ENCODE measurements around the gene MYO1E.

DNA sequence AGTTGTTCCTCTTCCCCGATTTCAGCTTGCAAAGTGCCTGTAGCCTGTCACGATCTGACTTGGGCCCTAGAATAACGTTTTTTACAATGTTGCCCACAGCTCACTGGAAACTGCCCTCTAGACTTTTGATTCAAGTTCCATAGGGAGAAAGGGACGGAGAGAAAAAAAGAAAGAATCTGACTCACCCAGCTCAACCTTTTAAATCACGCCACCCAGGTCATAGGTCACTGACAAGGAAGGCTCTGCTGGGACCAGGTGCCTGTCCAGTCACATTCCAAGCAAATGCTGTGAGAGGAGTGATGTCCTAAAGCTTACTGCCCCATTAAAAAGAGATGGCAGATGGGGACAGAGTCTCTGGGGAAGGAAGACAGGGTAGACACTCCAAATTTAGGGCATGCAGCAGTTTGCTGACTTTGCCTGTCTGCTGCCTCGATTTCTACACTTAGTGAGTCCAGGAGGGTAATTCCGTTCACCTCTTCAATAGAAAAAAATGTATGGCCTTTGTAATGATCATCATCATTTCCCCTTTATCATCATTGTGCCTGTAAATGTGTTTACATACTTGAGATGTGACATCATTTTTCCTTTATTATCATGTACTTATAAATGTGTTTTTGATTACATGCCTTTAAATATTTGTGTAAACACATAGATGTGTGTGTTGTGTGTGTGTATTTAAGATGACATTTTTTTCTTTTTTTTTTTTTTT is 8.4 kb upstream of the MYO1E start:
- TF ChIP-seq, protein P1, sequence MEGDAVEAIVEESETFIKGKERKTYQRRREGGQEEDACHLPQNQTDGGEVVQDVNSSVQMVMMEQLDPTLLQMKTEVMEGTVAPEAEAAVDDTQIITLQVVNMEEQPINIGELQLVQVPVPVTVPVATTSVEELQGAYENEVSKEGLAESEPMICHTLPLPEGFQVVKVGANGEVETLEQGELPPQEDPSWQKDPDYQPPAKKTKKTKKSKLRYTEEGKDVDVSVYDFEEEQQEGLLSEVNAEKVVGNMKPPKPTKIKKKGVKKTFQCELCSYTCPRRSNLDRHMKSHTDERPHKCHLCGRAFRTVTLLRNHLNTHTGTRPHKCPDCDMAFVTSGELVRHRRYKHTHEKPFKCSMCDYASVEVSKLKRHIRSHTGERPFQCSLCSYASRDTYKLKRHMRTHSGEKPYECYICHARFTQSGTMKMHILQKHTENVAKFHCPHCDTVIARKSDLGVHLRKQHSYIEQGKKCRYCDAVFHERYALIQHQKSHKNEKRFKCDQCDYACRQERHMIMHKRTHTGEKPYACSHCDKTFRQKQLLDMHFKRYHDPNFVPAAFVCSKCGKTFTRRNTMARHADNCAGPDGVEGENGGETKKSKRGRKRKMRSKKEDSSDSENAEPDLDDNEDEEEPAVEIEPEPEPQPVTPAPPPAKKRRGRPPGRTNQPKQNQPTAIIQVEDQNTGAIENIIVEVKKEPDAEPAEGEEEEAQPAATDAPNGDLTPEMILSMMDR (IDR thresholded peaks at IDR 0.05; ENCODE audit: low read depth, low read length, missing input control): no peak
- TF ChIP-seq EGR1 (IDR thresholded peaks at IDR 0.05; ENCODE audit: low read depth in 2 of 2) (no peak), JUND (IDR thresholded peaks at IDR 0.05) (no peak), SP1 (IDR thresholded peaks at IDR 0.05) (no peak), RAD21 (IDR thresholded peaks at IDR 0.05) (no peak), RXRA (IDR thresholded peaks at IDR 0.05) (no peak), TAF1 (conservative IDR thresholded peaks at IDR 0.05) (no peak), NR2F2 (IDR thresholded peaks at IDR 0.05) (no peak)
- TF ChIP-seq, protein P2, sequence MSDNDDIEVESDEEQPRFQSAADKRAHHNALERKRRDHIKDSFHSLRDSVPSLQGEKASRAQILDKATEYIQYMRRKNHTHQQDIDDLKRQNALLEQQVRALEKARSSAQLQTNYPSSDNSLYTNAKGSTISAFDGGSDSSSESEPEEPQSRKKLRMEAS (IDR thresholded peaks at IDR 0.05): no peak
- TF ChIP-seq, protein P3, sequence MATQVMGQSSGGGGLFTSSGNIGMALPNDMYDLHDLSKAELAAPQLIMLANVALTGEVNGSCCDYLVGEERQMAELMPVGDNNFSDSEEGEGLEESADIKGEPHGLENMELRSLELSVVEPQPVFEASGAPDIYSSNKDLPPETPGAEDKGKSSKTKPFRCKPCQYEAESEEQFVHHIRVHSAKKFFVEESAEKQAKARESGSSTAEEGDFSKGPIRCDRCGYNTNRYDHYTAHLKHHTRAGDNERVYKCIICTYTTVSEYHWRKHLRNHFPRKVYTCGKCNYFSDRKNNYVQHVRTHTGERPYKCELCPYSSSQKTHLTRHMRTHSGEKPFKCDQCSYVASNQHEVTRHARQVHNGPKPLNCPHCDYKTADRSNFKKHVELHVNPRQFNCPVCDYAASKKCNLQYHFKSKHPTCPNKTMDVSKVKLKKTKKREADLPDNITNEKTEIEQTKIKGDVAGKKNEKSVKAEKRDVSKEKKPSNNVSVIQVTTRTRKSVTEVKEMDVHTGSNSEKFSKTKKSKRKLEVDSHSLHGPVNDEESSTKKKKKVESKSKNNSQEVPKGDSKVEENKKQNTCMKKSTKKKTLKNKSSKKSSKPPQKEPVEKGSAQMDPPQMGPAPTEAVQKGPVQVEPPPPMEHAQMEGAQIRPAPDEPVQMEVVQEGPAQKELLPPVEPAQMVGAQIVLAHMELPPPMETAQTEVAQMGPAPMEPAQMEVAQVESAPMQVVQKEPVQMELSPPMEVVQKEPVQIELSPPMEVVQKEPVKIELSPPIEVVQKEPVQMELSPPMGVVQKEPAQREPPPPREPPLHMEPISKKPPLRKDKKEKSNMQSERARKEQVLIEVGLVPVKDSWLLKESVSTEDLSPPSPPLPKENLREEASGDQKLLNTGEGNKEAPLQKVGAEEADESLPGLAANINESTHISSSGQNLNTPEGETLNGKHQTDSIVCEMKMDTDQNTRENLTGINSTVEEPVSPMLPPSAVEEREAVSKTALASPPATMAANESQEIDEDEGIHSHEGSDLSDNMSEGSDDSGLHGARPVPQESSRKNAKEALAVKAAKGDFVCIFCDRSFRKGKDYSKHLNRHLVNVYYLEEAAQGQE (IDR thresholded peaks at IDR 0.05): no peak

All from liver (tissue), 3 donors.